A172 (cell line): ENCODE measurements around the gene HGS. TPM values are rescaled to one million over a fixed set of nuclear protein-coding genes. Genes with fewer than 3 reads are reported as not detected.
"Not testable (repeated sequence)": the region's sequence is repeated elsewhere in the genome, so short reads cannot be mapped to it uniquely, and the experiment has no call there.

Source experiments
- DNase-seq: peaks from one replicate; pipeline ENCODE4 v3.0.0-alpha.2; 2015; ENCODE audit warnings: low spot score
- total RNA-seq: library from RNA; depleted of rRNA; stranded (reverse); fragments of >200 nt; shearing (Covaris generic); gene quantifications from 2 replicates; pipeline ENCODE4 v1.2.3, GENCODE V29; 2014

HGS gene
- total RNA-seq, 1 experiment from 2014 or later = 199 TPM

DNA sequence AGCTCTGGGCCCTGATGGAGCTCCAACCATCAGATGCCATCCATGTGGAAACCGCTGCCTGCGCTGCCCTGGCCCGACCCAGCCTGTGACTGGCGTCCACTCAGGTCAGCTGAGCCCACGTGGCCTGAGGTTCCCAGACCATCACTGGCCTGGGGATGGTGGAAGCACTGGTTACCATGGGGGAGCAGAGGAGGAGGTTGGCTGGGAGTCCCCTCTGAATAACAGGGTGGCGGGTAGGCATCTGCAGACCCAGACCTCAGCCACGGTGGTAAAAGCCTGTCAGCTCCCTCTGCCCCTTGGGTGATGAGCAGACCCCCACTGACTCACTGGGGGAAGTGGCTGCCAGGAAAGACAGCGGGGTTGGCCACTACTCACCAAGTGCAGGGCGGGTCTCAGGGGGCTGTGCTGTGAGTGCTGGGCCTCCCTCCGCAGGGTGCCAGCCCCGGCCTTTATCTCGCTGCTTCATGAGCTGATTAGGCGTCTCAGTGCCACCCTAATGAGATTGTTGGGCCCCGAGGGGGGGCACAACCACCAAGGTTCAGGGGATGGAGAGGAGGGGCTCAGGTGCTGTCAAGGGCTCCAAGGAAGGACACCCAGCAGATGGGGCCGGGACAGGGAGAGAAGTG is 27.6 kb upstream of the HGS start, which contains the start of gene PDE6G:
Gene PDE6G (minus strand): TSS at position 425 of the 626 bp plus-strand sequence. CDS start 3,237 bp downstream, outside the sequence.
- no peak for DNase-seq

DNA sequence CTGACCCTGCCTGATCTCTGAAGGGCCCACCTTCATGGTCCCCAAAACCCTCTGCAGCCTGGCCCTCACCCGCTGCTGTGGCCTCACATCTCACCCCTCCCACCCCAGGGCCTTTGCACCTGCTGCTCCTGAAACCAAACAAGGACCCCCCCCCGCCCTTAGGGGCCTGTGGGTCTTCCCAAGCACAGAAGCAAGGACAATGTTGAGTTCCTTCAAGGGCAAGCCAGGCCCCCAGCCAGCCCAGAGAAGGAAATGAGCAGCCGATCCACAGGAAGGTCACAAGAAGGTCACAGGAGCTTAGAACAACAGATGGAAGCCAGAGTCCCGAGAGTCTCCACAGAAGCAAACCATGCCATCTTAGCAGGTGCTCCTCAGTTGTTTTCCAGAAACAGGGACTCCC is 27.0 kb upstream of the HGS start:
- no peak for DNase-seq

DNA sequence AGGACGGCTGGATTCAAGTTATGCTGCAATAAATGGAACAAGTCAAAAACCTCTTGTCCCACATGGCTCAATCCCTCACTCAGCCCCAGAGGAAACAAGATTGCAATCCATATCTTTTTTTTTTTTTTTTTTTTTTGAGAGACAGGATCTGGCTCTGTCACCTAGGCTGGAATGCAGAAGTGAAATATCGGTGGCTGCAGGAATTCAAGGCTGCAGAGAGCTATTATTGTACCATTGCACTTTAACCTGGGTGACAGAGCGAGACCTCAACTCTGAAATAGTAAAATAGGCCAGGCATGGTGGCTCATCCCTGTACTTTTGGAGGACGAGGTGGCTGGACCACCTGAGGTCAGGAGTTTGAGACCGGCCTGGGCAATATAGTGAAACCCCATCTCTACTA is 24.8 kb upstream of the HGS start:
- DNase-seq = no peak

DNA sequence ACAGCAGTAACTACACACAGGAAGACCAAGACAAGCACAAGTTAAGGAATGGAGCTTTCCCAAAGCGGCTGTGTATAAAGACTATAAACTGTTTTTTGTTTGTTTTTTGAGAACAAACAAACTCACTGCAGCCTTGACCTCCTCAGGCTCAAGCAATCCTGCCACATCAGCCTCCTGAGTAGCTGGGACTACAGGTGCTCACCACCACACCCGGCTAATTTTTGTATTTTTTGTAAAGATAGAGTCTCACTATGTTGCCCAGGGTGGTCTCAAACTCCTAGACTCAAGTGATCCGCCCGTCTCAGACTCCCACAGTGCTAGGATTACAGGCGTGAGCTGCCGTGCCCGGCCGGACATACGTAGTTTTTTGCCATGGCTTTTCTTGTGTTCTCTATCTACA is 23.4 kb upstream of the HGS start:
- DNase-seq = no peak

DNA sequence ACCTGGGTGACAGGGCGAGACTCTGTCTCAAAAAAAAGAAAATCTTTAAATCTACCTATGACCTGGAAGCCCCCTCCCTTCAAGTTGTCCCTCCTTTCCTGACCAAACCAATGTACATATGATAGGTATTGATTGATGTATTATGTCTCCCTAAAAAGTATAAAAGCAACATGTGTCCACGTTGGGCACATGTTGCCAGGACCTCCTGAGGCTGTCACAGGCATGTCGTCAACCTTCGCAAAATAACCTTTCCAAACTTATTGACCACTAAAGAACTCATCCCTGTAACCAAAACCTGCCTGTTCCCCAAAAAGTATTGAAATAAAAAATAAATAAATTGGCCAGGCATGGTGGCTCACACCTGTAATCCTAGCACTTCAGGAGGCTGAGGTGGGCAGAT is 21.8 kb upstream of the HGS start:
- no peak for DNase-seq

DNA sequence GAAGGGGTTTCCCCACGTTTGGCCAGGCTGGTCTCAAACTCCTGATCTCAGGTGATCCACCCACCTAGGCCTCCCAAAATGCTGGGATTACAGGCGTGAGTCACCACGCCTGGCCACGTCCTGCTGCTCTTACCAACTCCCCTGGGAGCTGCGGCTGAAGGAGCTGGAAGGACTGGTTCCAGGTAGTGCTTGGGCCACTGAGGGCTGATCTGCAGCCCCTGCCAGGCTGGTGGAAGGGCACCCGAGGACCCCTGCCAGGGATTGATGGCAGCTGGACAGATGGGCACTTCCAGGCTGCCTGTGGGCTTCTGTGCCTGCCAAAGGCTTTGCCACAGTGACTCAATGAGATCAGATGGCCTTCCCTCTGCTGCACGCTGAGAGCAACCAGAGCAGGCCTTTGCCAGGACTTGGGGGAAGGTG is 19.8 kb upstream of the HGS start:
- DNase-seq = no peak

DNA sequence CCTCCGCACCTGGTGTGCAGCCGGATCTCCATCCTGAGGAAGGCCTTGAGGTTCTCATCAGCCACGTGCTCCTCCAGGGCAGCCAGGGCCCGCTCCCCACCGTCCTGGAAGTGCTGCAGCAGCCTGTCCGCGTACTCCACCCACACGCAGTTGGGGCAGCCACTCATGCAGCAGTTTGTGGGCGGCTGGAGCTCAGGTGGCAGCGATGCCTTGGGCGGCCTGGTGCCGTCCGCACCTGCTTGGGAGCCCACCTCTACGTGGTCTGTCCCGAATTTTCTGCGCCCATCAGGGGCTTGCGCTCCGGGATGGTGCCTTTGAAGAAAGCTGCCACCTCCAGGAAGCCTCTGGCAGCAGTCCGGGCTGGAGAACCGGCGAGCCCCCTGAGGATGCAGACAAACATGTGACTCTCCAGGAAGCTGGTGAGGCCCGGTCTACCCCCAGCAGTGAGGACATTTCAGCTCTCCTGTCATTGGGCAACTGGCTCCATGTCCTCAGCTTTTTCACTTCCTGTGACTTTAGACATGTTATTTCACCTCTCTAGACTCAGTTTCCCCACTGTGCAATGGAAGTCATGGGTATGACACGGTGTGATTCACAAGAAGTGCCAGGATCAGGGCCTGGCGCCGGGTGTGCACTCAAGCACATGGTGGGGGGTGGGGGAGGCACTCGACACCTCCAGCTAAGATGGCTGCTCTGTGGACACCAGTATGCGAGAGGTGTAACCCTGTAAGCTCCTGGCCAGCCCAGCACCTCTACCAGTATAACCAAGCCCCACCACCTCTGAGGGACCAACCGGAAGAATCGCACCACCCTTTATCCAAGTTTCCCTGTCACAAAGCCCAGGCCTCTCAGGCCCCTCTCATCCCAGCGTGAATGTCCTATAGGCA is 18.4 kb upstream of the HGS start:
- no peak for DNase-seq

DNA sequence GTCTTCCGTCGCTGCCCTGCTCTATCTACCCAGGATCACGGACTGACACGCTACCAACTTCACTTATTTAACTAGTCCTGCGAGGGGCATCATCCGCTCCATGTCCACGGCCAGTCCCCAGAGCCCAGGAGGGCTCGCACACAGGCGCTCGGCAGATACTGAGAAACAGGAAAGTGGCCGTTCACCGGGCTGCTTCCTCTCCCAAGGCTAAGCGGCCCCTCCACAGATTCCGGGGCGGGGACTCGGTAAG is 17.8 kb upstream of the HGS start:
- DNase-seq = no peak

DNA sequence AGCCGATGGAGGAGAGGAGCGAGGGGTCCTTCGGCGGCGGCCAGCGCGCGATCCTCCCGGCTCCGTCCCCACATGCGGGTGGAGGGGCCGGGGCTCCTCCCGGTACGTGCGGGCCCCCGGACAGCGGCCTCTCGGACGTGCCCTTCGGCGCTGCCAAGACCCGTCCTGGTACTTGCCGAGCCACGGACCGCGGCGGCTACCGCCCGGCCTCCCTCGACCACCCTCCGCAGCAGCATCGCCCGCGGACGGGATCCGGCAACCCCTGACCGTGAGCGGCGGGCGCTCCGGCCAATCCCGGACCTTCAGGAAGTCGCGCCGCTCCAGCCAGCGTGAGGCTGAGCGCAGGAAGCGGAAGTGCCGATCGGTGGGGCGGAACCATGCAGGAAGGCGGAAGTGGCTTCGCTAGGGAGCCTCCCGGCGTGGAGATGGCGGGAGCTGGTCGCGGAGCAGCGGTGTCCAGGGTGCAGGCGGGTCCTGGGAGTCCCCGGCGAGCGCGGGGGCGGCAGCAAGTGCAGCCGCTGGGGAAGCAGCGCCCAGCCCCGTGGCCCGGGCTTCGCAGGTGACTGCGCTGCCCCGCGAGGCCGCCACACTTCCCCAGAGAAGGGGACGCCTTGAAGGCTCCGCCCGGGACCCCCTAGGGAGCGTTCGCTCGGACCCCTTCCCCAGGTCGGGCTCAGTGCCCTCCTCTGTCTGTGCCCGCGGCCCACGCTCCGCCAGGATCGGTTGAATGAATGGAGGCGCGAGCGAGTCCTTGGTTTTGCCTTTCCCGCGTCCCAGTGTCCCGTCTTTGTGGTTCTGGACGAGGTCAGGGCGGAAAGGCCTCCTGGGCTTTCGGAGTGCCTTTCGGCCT is 17.2 kb upstream of the HGS start, which contains the start of the genes CCDC137 and OXLD1:
Gene CCDC137 (plus strand): TSS at position 396 of the 850 bp plus-strand sequence. CDS start 30 bp downstream, at position 426.
Gene OXLD1 (minus strand): TSS at position 264 of the 850 bp plus-strand sequence. CDS start 28 bp downstream, at position 236.
- DNase-seq = peak; percentile 91

DNA sequence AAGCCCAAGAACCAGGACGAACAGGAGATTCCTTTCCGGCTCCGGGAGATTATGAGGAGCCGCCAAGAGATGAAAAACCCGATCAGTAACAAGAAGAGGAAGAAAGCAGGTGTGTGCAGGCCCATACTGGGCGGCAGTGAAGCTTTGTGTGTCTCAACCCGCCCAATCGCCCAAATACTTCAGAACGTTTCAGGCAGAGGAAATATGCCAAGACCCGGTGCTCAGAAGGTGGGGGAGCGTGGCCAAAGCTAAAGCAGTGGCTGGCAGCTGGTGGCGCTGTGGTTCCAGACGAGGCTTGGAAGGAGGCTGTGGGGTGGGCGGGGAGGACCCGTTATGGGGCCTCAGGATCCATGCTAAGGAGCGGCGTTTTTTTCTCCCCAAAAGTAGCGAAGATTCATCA is 16.1 kb upstream of the HGS start:
- no peak for DNase-seq

DNA sequence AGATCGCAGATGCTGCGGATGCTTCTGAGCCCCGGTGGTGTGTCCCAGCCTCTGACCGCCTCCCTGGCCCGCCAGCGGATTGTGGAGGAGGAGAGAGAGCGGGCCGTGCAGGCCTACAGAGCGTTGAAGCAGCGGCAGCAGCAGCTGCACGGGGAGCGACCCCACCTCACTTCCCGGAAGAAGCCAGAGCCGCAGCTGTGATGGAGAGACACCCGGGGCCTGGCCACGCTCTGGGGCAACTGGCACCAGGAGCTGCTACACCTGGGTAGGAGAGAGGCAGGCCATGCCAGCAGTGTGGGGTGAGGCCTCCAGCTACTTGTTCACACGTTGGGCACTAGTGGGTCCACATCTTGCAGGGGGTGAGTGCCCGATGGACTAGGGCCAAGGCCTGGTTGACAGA is 11.3 kb upstream of the HGS start:
- no peak for DNase-seq

DNA sequence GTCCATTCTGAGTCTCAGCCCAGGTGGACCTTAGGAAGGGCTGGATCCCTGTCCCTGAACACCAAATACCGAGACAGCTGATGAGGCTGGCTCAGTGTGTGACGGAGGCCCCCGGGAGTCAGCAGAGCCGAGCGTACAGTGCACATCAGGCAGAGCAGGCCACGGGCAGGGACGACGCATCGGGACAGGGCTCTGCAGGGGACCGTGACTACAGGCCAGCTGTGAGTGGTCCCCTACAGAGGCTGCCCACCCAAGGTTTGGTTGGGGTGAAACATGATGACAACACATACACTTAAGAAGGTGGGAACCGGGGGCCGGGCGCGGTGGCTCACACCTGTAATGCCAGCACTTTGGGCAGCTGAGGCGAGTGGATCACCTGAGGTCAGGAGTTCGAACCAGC is 10.9 kb upstream of the HGS start:
- DNase-seq = no peak

DNA sequence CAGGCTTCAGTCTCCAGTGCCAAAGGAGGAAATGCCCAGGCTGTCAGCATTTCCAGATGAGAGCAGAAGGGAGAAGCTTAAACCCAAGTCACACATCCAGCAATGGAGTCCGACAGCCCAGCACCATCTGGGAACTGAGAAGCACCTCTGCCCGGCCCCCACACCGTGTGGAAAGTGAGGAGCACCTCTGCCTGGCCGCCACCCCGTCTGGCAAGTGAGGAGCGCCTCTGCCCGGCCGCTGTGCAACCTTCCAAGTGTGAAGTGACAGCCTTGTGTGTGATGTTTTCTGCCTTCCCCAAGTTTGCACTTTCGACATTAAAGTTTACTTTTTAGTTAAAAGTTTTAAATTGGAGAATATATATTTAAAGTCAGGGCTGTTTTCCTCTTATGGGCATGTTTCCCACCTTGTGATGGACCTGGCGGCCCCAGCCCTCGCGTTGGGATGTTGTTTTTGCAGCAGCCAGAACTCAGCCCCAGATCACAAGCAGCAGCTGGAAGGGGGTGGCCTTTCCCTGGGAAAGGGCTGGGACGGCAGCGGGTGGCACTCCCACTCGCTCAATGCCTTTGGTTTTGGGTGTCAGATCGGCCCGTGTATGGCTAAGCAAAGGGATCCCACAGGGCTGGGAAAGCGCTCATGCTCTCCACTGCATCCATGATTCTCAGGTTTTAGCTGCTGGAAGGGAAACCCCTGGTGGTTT is 10.1 kb upstream of the HGS start:
- no peak for DNase-seq

DNA sequence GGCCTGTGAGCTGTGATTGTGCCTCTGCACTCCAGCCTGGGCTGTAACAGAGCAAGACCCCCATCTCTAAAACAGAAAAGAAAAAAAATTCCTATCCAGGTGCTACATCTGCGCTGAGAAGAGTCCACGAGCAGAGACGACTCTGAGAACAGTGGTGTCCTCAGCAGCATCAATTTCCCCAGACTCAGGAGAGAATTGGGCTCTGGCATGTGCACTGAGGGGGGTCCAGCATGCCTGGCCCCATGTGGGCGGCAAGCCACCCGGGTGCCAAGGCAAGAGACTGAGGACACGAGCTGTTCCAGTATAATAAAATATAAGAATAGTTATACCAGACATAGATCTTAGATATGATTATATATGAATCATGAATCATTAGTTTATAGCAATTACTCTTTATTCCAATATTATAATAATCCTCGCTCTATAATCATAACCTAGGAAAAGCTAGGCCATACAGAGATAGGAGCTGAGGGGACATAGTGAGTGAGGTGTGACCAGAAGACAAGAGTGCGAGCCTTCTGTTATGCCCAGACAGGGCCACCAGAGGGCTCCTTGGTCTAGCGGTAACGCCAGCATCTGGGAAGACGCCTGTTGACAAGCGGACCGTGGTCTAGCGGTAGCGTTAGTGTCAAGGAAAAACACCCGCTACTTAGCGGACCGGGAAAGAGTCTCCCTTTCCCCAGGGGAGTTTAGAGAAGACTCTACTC is 8.1 kb upstream of the HGS start:
- DNase-seq = not testable (repeated sequence)

DNA sequence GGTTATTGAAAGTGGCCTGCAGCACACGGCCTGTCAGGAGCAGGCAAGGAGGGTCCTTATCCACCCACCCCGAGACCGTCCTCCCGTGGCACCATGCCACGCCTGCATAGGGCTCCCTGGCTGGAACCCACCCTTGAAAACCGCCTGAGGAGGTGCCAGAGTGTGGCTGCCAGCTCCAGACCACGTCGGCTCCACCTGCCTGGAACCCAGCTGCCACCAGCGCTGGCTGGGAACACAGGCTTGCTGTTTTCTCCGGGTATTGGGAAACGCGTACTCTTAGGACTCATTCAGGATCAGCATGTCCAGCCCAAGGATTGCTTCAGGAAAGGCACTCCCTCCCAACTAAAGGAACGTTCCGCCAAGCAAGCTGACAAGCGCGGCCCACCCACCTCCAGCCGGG is 6.9 kb upstream of the HGS start:
- DNase-seq = no peak

DNA sequence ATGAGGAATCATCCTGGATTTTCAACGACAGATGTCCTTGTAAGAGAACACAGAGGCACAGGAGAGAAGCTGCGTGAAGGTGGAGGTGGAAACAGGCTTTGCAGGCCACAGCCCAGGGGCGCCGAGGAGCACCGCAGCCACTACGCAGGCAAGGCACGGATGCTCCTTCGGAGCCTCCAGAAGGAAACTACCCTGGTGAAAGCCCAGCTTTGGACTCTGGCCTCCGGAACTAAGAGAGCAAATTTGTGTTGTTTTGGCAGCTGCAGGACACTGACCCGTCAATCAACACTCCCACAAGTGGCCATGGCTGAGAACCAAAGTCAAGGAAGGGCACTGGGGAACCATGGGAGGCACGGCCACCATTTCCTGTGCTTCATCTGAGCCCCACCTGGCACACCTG is 3.7 kb upstream of the HGS start:
- no peak for DNase-seq

DNA sequence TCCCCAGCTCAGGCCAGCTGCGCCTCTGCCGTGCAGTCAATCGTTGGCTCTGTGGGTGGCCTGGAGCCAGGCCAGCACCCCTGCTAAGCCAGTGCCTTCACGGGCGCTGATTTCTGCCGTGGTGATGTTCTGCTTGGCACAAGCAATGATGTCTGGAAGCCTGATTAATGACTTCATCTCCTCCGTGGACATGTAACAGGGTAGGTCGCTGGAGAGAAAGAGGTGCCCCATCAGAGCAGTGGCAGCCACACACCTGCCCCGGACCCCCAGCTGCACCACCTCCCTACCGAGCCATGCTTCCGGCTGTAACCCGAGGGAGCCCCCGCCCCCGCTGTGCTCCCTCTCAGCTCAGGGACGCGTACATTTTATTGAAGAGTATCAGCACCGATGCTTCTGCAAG is 2.1 kb upstream of the HGS start:
- DNase-seq = peak; percentile 63

DNA sequence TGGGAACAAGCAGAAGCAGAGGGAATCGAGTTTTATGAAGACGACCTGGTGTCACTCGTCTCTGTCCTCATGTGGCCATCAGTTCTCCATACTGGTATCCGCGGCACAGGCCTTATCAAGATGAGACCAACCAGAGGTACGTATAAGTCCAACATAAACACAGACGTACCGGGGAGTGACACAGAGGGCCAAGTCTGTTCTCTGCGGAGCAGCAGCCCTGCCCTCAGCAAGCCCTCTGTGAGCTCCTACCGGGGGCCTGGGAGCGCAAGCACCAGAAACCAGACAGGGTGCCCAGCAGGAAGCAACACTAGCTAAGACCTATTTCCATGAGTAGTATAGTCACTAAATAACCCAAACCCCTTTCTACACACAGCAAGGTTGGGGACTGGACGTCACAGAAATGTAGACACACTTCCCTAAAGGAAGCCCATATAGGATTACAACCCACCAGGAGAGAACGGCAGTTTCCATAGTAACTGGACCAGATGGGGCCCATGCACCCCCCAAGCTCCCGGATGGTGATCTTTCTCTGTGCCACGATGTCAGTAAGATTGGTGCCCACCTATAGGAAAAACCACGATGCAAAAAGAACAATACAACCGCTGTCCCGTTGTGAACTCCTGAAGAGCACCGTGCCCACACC is 1.1 kb upstream of the HGS start:
- DNase-seq = no peak

DNA sequence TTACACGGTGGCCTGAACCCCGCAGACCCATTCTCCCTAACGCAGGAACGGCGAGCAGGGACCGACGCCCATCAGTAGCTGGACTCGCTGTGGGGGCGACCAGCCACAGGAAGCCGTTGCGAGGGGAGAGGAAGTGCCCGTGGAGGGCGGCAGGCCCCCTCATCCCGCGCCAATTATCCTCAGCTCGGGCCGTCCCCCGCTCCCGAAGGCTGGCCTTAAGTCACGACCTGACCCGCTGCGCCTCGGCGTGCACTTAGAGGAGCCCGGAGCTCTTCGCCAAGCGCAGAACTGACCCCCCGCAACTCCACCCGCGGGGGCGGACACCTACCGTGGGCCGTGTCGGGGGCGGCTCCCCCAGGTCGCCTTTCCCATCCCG is 615 bp upstream of the HGS start:
- DNase-seq = no peak

DNA sequence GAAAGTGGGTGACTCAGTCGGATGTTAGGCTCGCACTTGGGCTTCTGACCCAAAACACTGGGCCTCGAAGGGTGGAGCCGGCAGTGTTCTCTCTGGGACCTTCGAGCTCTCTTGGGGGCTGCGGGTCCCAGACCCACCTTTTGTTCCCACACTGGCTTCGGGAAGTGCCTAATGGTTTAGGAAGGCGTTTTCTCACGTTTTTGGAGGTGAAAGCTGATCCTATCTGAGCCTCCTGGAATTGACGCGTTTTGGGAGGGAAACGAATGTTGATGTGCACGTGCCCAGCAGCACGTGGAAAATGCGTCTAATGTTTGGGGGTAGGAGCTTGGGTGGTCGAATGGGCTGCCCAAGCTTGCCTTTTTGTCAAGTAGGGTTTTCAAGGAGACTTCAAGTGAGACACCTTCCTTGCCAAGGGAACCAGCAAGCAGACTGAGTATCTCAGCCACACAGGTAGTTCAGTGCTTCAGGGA is 666 bp downstream of the HGS start:
- DNase-seq = peak; percentile 73

DNA sequence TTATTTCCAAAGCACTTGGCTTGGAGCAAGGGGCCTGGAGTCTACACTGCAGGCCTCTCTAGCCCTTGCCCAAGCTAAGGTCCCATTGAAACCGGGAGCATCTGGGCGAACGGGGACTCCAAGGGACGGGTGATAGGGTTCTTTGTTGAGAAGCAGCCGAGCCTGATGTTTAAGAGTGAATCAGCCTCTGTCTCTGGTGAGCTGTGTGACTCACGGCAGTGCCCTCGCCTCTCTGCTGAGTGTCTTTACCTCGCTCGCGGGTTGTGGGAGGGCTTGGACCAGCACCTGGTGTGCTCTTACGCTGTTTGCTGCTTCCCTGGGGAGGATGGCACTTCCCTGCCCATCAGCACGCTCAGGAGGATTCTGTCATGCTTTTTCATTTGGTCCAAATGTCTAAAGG is 1.3 kb downstream of the HGS start:
- peak; percentile 81 for DNase-seq
